ENCODE measurements around the gene OVCH1. TPM values are rescaled to one million over a fixed set of nuclear protein-coding genes. Genes with fewer than 3 reads are reported as not detected.

The OVCH1 gene
- total and polyA plus RNA-seq, 9 of the 15 experiments (the other 6 are each of a cell fraction or from before 2014, with no cell fraction given) = not detected

GRCh38 chr12:29380536-29381523 is 116.7 kb downstream of the OVCH1 start, which contains the start of gene ERGIC2 (continued):
- TF ChIP-seq ZFP91 (CRISPR knock-in tag; IDR thresholded peaks at IDR 0.05) (peak; percentile 91), SIRT6 (IDR thresholded peaks at IDR 0.05; ENCODE audit: low read depth, low read length) (no peak), MAFF (IDR thresholded peaks at IDR 0.05; ENCODE audit: low read length) (peak; percentile 84), GTF3C2 (IDR thresholded peaks at IDR 0.05; ENCODE audit: borderline replicate concordance, extremely low read depth, insufficient read length) (no peak), MAFG (tag; conservative IDR thresholded peaks at IDR 0.05) (no peak), SNRNP70 (optimal IDR thresholded peaks at IDR 0.05; ENCODE audit: low read depth, low read length) (no peak), BCL6 (CRISPR knock-in tag; IDR thresholded peaks at IDR 0.05) (no peak), HNRNPK (IDR thresholded peaks at IDR 0.05; ENCODE audit: low read depth, low read length, poor library complexity, severe bottlenecking) (no peak), SP2 (IDR thresholded peaks at IDR 0.05; ENCODE audit: extremely low read depth, low read depth, low read length, poor library complexity, severe bottlenecking) (no peak), PRDM10 (IDR thresholded peaks at IDR 0.05; ENCODE audit: partially characterized antibody) (peak; percentile 27), ZNF224 (CRISPR knock-in tag; IDR thresholded peaks at IDR 0.05) (no peak), MCM5 (IDR thresholded peaks at IDR 0.05; ENCODE audit: low read depth) (no peak), POLR2AphosphoS5 (IDR thresholded peaks at IDR 0.05; ENCODE audit: control insufficient read depth, insufficient read depth, low read depth, low read length) (peak; percentile 79), TOE1 (IDR thresholded peaks at IDR 0.05; ENCODE audit: borderline replicate concordance) (no peak), TOE1 (CRISPR knock-in tag; IDR thresholded peaks at IDR 0.05; ENCODE audit: borderline replicate concordance, low read depth) (no peak), ZNF77 (CRISPR knock-in tag; IDR thresholded peaks at IDR 0.05) (no peak), SNAPC5 (CRISPR knock-in tag; IDR thresholded peaks at IDR 0.05) (no peak)

Data from K562 (cell line).